HCT116 (cell line): ENCODE measurements around the gene POU2F3. TPM values are rescaled to one million over a fixed set of nuclear protein-coding genes. Genes with fewer than 3 reads are reported as not detected.

Experiments
- ATAC-seq: fragments of 200-7000 bp; cut with Tn5 transposase; 2 replicates; pipeline ENCODE4 v1.9.1; 2020; ENCODE audit warnings: mild to moderate bottlenecking, moderate library complexity
- BruUV-seq: library from RNA; stranded (reverse); fragments of 400-500 nt; replicated peaks from 2 replicates; lab custom pipeline; 2021; lab: Mats Ljungman, UMichigan
- CTCF ChIA-PET: fragments of 300-600 bp; sonication (Branson Sonifier 250); formaldehyde crosslinking; loops from one replicate; lab custom pipeline; 2021; ENCODE audit warnings: antibody characterized with exemption; lab: Charles Lee
- POLR2A ChIA-PET: fragments of 300-600, 350-600 bp; sonication (Branson Sonifier 250); formaldehyde crosslinking; loops from one replicate; lab custom pipeline; 2021; ENCODE audit warnings: antibody characterized with exemption; lab: Charles Lee
- RAD21 ChIA-PET, 2 experiments: fragments of 300-600 bp; sonication (Branson Sonifier 250); formaldehyde crosslinking; loops; one replicate each; lab custom pipeline; 2023; ENCODE audit warnings: low total read pairs in 2 of 2; ENCODE audit not compliant: uncharacterized antibody in 2 of 2, unreplicated experiment in 2 of 2, low non-redundant PET in 1 of 2; lab: Charles Lee
- DNase-seq: peaks from one replicate; pipeline ENCODE4 v3.0.0-alpha.2; 2010; ENCODE audit warnings: low read depth, low spot score
- H2AFZ ChIP-seq: fragments of 200-600 bp; shearing (Covaris generic), sonication (generic); 2 replicates; pipeline ENCODE4 v1.6.1; 2017; ENCODE audit warnings: low read depth, mixed run types, mixed read lengths, antibody characterized with exemption, low read length; ENCODE audit not compliant: poor library complexity, severe bottlenecking
- H3K27ac ChIP-seq: 2 replicates; pipeline ENCODE4 v1.5.1; 2012; ENCODE audit warnings: low read depth, low read length
- H3K27me3 ChIP-seq: fragments of 200-600 bp; sonication (generic); 2 replicates; pipeline ENCODE4 v1.6.1; 2016; ENCODE audit warnings: mixed run types, low read length, mixed read lengths; ENCODE audit not compliant: insufficient read depth
- H3K36me3 ChIP-seq, 2 experiments: fragments of 200-500 bp in 1 of 2; fragments of 200-600 bp in 1 of 2; sonication (Bioruptor generic) in 1 of 2; sonication (generic) in 1 of 2; 2 replicates each; pipeline versions ENCODE4 v1.5.1 to v1.6.1; 2014 to 2016; ENCODE audit warnings: low read length in 2 of 2, inconsistent platforms in 1 of 2, mixed read lengths in 1 of 2, mixed run types in 1 of 2; ENCODE audit not compliant: insufficient read depth in 2 of 2, control insufficient read depth in 1 of 2
- H3K4me1 ChIP-seq, 2 experiments: fragments of 200-600 bp in 1 of 2; sonication (generic) in 1 of 2; 2 replicates each; pipeline versions ENCODE4 v1.5.1 to v1.6.1; 2012 to 2017; ENCODE audit warnings: low read length in 2 of 2, inconsistent platforms in 1 of 2, mild to moderate bottlenecking in 1 of 2, mixed read lengths in 1 of 2, mixed run types in 1 of 2, moderate library complexity in 1 of 2; ENCODE audit not compliant: insufficient read depth in 2 of 2, control insufficient read depth in 1 of 2
- H3K4me2 ChIP-seq: fragments of 200-600 bp; sonication (generic); 2 replicates; pipeline ENCODE4 v1.6.1; 2017; ENCODE audit warnings: mixed run types, low read length, mixed read lengths
- H3K4me3 ChIP-seq, 2 experiments: fragments of 200-600 bp in 1 of 2; sonication (generic) in 1 of 2; replicated peaks in 1 of 2; 2 replicates each; pipeline ENCODE4 v1.5.1; 2011 to 2016; ENCODE audit warnings: low read length in 2 of 2, control low read depth in 1 of 2, low read depth in 1 of 2, mild to moderate bottlenecking in 1 of 2, mixed read lengths in 1 of 2, mixed run types in 1 of 2
- H3K79me2 ChIP-seq: fragments of 200-600 bp; sonication (generic); 2 replicates; pipeline ENCODE4 v1.6.1; 2017; ENCODE audit warnings: mild to moderate bottlenecking, mixed run types, low read length, moderate library complexity, mixed read lengths; ENCODE audit not compliant: insufficient read depth
- H3K9ac ChIP-seq: fragments of 200-600 bp; sonication (generic); 2 replicates; pipeline ENCODE4 v1.6.1; 2016; ENCODE audit warnings: low read length, mixed read lengths
- H3K9me2 ChIP-seq: fragments of 200-600 bp; sonication (generic), shearing (Covaris generic); 2 replicates; pipeline ENCODE4 v1.6.1; 2017; ENCODE audit warnings: mixed run types, mild to moderate bottlenecking, moderate library complexity; ENCODE audit not compliant: insufficient read depth
- H3K9me3 ChIP-seq, 2 experiments: fragments of 200-500 bp in 1 of 2; fragments of 200-600 bp in 1 of 2; sonication (Bioruptor generic) in 1 of 2; sonication (generic) in 1 of 2; 2 replicates each; pipeline ENCODE4 v1.6.1; 2014 to 2017; ENCODE audit warnings: low read length in 2 of 2, mixed read lengths in 2 of 2, inconsistent platforms in 1 of 2, low read depth in 1 of 2, mild to moderate bottlenecking in 1 of 2, mixed run types in 1 of 2, moderate library complexity in 1 of 2; ENCODE audit not compliant: control insufficient read depth in 1 of 2, insufficient read depth in 1 of 2
- H4K20me1 ChIP-seq: fragments of 200-600 bp; sonication (generic), shearing (Covaris generic); 2 replicates; pipeline ENCODE4 v1.6.1; 2017; ENCODE audit warnings: mixed run types, mild to moderate bottlenecking, moderate library complexity; ENCODE audit not compliant: insufficient read depth
- CBX3 ChIP-seq: IDR thresholded peaks from 2 replicates; pipeline ENCODE4 v1.6.1; 2012; ENCODE audit warnings: low read depth
- EGR1 ChIP-seq: IDR thresholded peaks from 2 replicates; pipeline ENCODE4 v1.6.1; 2012; ENCODE audit warnings: low read depth
- ELF1 ChIP-seq: IDR thresholded peaks from 2 replicates; pipeline ENCODE4 v1.6.1; 2012; ENCODE audit warnings: low read depth, borderline replicate concordance
- EZH2 ChIP-seq: fragments of 200-600 bp; sonication (generic); IDR thresholded peaks from 2 replicates; pipeline ENCODE4 v1.6.1; 2017; ENCODE audit warnings: antibody characterized with exemption, mixed run types
- EZH2phosphoT487 ChIP-seq: fragments of 200-600 bp; IDR thresholded peaks from 2 replicates; pipeline ENCODE4 v1.6.1; 2018; ENCODE audit warnings: antibody characterized with exemption, borderline replicate concordance
- MAX ChIP-seq: IDR thresholded peaks from 2 replicates; pipeline ENCODE4 v1.6.1; 2012
- POLR2A ChIP-seq: IDR thresholded peaks from 2 replicates; pipeline ENCODE4 v1.7.0; 2011; ENCODE audit warnings: borderline replicate concordance; ENCODE audit not compliant: insufficient read depth, insufficient read length; ENCODE audit errors: extremely low read depth
- POLR2AphosphoS5 ChIP-seq: IDR thresholded peaks from 2 replicates; pipeline ENCODE4 v1.6.1; 2011; ENCODE audit warnings: mild to moderate bottlenecking, low read depth, low read length, moderate library complexity
- RAD21 ChIP-seq: IDR thresholded peaks from 2 replicates; pipeline ENCODE4 v1.6.1; 2012; ENCODE audit warnings: low read depth, mild to moderate bottlenecking
- SRF ChIP-seq: IDR thresholded peaks from 2 replicates; pipeline ENCODE4 v1.6.1; 2012; ENCODE audit warnings: low read depth
- TCF7L2 ChIP-seq: IDR thresholded peaks from 2 replicates; pipeline ENCODE4 v1.7.0; 2011; ENCODE audit warnings: borderline replicate concordance, inconsistent platforms; ENCODE audit not compliant: insufficient read depth, insufficient read length; ENCODE audit errors: extremely low read depth
- ZBTB33 ChIP-seq: IDR thresholded peaks from 2 replicates; pipeline ENCODE4 v1.6.1; 2011; ENCODE audit warnings: mild to moderate bottlenecking, low read length, moderate library complexity; ENCODE audit not compliant: insufficient replicate concordance; ENCODE audit errors: extremely low read depth
- intact Hi-C: fragments of 100-400 bp; cut with micrococcal nuclease; formaldehyde crosslinking; loops from 2 replicates; pipeline ENCODE4 v1.10.0; 2022
- total RNA-seq: library from RNA; stranded (reverse); gene quantifications from one replicate; pipeline ENCODE4 v1.2.1, GENCODE V29; 2021; ENCODE audit not compliant: unreplicated experiment

The POU2F3 gene
- total RNA-seq, 1 experiment from 2014 or later: 0.15 TPM

- POLR2A ChIA-PET: no interaction called here
These were observed 103.5 kb downstream of the POU2F3 start for GRCh38 chr11:120343429-120343828.

More at GRCh38 chr11:120343429-120343828, 103.5 kb downstream of the POU2F3 start:
- H3K9me2 ChIP-seq: no peaks in the 10 kb centered on the region
- no peaks in the 10 kb centered on the region for H3K27me3 ChIP-seq
- DNase-seq (no peak), ATAC-seq (peak; percentile 29; the same call in 1 of the 2 replicates)
- H4K20me1 ChIP-seq: peaks cover 13% of the 10 kb centered on the region; the same call in 1 of the 2 replicates
- RAD21 ChIA-PET: no interaction called here
- peaks cover 65 to 66% of the 10 kb centered on the region in 2 experiments for H3K4me1 ChIP-seq
- H3K4me2 ChIP-seq: peak overlapping the region; percentile 46
- peaks cover 99% of the 10 kb centered on the region for H3K79me2 ChIP-seq
- TF ChIP-seq POLR2A (no peak), ZBTB33 (no peak), MAX (no peak), EZH2phosphoT487 (no peak), SRF (no peak), CBX3 (no peak), TCF7L2 (no peak), RAD21 (no peak), ELF1 (no peak), EGR1 (no peak), EZH2 (no peak), POLR2AphosphoS5 (no peak)
- TF ChIP-seq, all 23 proteins: peak for 0
- intact Hi-C loops: no loop called here
- H3K36me3 ChIP-seq: no peaks in the 10 kb centered on the region
- H2AFZ ChIP-seq: no peak overlapping the region
- CTCF ChIA-PET: no interaction called here
- no peak overlapping the region for H3K4me3 ChIP-seq
- no peak overlapping the region for H3K27ac ChIP-seq
- no peak overlapping the region for H3K9ac ChIP-seq
- BruUV-seq: no TSS peak
- H3K9me3 ChIP-seq: no peaks in the 10 kb centered on the region
